ENCODE data around the gene ZBTB7C.

The ZBTB7C gene

GRCh38 chr18:48158721-48159120 lies 250.5 kb downstream of the ZBTB7C start:
- DNase-seq: no peak

GRCh38 chr18:48157956-48158355 lies 251.2 kb downstream of the ZBTB7C start:
- DNase-seq: no peak

- no peak for DNase-seq
Measured at GRCh38 chr18:48155856-48156255, 253.3 kb downstream of the ZBTB7C start.

DNA sequence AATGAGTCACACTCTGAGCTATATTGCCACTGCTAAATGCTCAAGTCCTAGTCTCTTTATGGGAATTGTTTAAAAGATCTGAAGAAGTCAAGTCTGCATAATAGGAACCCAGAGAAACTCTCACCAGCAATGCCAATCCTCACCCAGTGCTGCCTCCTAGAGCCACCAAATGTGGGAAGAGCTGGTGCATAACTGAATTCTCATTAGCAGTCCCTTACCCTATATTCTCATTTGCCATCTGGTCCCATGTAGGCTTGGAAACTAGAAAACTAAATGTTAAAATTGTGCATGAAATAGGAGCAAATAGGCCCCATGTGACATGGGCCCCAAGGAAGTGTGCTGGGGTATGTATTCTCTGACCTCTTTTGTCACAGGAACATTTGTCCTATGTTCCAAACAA lies 254.4 kb downstream of the ZBTB7C start:
- DNase-seq: no peak

- no peak for DNase-seq
Measured at GRCh38 chr18:48153613-48154481, 255.3 kb downstream of the ZBTB7C start.

DNA sequence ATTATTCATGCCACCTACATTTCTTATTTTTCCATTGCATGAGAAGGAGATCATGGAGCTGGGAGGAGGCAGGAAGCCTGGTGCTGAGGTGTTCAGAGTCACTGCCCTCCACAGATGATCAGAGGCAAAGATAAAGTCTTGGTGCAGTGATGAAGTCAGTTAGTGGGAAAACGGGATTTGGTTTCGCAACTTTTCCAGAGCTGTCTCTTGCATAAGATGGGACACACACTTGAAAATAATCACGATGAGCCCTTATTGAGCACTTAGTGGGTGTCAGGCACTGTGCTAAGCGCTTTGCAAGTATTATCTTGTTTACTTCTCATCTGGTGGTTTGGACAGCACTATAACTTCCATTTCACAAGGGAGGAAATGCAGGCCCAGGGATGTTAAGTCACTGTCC lies 256.6 kb downstream of the ZBTB7C start:
- no peak for DNase-seq

DNA sequence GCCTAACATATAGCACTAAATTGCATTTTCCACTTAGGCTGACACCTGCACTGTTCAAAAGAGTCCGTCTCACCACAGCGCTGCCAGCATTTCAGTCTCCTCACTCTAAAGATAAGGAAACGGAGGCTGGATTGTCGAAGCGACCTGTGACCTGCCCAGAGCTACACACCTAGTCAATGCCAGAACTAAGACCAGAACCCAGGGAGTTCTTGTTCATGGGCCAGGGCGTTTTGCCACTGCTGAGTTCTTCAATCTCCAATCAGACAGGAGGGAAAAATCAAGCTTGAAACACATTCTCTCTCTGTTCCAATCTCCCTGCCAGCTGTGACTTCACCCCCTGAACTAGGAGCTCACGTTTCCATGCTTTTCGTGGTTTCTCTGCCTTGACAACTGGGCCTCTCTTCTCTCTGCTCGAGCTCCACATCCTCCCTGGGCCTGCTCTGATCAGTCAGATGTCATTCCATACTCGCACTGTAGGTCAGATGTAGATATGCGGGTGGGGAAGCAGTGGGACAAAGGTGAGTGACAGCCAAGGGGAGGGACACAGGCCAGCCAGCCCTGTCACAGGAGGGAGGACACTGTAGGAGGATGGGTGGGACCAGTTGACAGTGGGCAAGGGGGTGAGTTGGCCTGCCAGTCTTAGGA lies 257.6 kb downstream of the ZBTB7C start:
- no peak for DNase-seq

DNA sequence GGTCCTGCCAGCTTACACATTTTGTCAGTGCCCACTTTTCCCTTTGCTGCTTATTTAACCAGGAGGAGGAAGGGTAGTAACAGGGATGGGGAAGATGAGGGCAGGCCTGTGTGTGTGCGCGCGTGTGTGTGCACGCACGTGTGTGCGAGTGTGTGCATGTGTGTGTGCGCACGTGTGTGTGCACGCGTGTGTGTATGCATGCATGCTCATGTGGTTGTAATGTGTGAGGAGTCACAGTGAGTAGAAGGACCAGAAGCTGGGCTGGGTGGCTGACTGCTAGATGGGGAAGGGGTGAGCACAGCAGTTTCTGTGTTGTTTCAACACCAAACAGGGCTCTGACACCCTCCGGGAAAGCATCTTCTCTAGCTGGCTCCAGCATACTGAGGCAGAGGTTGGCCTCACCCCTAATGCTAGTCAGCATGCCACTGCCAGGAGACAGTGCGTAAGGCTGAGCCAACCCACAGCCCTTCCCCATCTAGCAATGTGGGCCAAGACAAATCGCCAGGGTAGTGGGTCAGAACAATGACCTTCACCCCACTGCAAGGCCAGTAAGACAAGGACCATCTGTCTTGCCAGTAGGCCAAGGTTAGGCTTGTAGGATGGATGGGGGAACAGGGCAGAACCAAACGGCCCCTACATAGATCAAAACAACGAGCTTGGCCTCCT lies 260.0 kb downstream of the ZBTB7C start:
- DNase-seq: no peak

- no peak for DNase-seq
Measured at GRCh38 chr18:48142994-48143393, 266.2 kb downstream of the ZBTB7C start.

DNA sequence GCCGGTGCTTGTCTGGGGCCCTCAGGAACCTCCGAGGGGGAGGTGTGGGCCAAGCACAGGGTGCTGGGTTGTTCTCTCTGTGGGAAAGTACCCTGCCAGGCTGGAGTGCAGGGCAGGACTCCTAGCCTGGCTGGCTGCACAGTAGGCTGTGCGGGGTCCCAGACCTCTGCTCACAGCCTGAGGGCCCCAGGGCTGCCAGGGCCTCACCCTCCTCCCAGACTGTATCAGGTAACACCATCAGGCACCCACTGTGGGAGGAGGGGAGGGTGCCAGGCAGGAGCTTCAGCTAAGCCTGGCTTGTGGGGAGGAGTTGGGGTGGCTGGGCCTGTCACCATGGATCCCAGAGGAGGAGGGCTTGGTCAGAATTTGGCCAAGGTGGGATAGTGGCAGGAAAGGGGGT lies 266.8 kb downstream of the ZBTB7C start:
- no peak for DNase-seq

GRCh38 chr18:48140731-48141130 lies 268.5 kb downstream of the ZBTB7C start:
- no peak for DNase-seq

DNA sequence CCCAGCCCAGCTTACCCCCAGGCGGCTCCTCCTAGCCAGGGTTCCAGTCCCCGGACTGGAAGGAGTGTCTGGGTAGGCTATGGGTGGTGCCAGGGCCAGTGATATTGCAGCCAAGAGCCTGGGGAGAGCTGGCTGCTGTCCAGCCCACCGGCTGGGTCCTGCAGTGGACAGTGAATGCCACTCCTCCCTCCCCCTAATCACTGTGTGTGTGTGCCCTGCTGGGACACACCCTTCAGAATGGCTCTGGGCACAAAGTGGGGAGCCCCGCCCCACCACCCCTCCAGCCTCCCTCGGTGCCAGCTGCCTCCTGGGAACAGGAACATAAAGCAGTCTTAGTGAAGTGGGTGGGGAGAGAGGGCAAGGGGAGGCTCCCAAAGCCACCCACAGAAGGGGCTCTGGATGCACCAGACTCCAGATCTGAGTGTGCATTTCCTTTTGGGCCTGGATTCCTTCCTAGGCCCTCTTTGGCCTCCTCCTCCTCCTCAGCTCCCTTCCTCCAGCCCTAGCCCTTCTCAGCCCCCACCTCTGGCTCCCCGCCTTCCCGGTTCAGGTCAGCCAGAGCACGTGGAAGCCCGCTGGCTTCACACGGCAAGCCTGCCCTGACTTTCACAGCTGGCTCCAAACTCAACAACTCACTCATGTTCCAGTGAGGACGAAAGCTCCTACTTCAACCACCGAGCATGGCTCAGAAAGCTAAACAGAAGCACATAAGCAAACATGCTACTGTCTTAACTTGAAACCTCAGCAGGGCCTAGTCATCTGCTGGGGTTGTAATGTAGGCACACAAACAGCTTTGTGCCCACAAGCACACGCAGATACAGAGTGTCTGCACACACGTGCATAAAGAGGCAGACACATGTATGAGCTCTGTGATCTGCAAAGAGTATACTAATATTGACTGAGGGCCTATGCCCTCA lies 269.5 kb downstream of the ZBTB7C start:
- DNase-seq: no peak

GRCh38 chr18:48138660-48139430 lies 270.3 kb downstream of the ZBTB7C start:
- no peak for DNase-seq

GRCh38 chr18:48138210-48138609 lies 271.0 kb downstream of the ZBTB7C start:
- no peak for DNase-seq

- no peak for DNase-seq
Measured at GRCh38 chr18:48137374-48138081, 271.7 kb downstream of the ZBTB7C start.

DNA sequence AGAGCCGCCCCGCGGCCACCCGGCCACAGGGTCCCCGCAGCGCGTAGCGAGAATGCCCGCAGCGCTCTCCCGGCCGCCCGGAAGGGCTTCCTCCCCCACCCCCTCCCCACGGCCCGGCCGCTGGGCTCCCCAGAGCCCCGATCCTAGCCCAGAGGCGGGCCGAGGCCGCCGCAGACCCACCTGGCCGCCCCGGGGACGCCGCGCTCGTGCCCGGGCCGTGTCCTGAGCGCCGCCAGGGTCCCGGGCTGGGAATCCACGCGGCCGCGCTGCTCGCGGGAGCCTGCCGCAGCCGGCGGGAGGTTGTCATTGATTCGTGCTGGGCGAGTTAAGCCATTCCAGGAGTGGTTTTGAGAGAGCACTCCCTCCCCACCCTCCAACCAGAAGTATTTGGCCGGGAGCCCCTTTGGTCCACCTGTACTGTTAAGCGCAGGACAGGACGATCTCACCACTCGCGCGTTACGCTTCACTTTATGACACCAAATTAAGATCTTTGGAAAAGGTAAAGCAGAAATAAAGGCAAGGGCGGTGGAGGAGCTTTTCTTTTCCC lies 272.3 kb downstream of the ZBTB7C start:
- DNase-seq: no peak

GRCh38 chr18:48136051-48136826 lies 272.9 kb downstream of the ZBTB7C start:
- DNase-seq: no peak

GRCh38 chr18:48135436-48135966 lies 273.7 kb downstream of the ZBTB7C start:
- no peak for DNase-seq

GRCh38 chr18:48134609-48135008 lies 274.6 kb downstream of the ZBTB7C start:
- DNase-seq: no peak

All from stimulated activated CD4-positive, alpha-beta T cell treated with anti-CD3 and anti-CD28 coated beads, Interleukin-4, amount 100 ng/mL, for 24 hours (primary cell).